ENCODE results near the gene GSTO2. TPM values are rescaled to one million over a fixed set of nuclear protein-coding genes. Genes with fewer than 3 reads are reported as not detected.

The GSTO2 gene
- total and polyA plus RNA-seq, 12 donors: 0.25 to 1.6 (median 0.94) TPM

DNA sequence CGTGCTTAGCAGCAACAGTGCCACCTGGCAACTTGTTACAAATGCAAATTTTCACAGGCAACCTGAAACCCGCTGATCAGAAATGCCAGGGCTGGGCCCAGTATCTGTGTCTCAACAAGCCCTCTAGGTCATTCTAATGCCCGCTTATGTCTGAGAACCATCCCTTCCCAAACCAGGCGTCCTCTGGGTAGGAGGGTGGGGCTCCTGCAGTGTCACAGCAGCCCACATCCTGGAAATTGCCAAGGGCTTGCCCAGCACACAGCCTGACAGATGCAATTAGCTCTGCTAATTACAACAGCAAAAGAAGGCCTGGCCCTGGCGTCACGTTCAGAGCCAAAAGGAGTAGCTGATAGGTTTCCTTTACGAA, 53.4 kb downstream of the GSTO2 start:
- 33 to 42% methylated on average over 7 of the region's 7 CpGs for WGBS, 2 donors
- no peaks in the 10 kb centered on the region for H3K9me3 ChIP-seq
- no peaks in the 10 kb centered on the region for H3K27me3 ChIP-seq
- TF ChIP-seq, protein P1, sequence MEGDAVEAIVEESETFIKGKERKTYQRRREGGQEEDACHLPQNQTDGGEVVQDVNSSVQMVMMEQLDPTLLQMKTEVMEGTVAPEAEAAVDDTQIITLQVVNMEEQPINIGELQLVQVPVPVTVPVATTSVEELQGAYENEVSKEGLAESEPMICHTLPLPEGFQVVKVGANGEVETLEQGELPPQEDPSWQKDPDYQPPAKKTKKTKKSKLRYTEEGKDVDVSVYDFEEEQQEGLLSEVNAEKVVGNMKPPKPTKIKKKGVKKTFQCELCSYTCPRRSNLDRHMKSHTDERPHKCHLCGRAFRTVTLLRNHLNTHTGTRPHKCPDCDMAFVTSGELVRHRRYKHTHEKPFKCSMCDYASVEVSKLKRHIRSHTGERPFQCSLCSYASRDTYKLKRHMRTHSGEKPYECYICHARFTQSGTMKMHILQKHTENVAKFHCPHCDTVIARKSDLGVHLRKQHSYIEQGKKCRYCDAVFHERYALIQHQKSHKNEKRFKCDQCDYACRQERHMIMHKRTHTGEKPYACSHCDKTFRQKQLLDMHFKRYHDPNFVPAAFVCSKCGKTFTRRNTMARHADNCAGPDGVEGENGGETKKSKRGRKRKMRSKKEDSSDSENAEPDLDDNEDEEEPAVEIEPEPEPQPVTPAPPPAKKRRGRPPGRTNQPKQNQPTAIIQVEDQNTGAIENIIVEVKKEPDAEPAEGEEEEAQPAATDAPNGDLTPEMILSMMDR (IDR thresholded peaks at IDR 0.05): no peak
- no peak overlapping the region for H3K4me3 ChIP-seq
- peak in 5 of 8 donors; percentile 6 to 72 (median 44) for ATAC-seq
- peak overlapping the region; percentile 38 to 100 (median 96) for H3K27ac ChIP-seq
- peaks cover 0 to 17% (median 0%) of the 10 kb centered on the region in 9 donors for H3K36me3 ChIP-seq
- DNase-seq: no peak
- peaks cover 79 to 100% (median 100%) of the 10 kb centered on the region in 9 donors for H3K4me1 ChIP-seq
- intact Hi-C loops (cut with DNase I): loop anchor here in 1 of 10 donors (10.0 kb wide), 1 partner anchor 428 kb away; no protein-coding TSS in a partner anchor

DNA sequence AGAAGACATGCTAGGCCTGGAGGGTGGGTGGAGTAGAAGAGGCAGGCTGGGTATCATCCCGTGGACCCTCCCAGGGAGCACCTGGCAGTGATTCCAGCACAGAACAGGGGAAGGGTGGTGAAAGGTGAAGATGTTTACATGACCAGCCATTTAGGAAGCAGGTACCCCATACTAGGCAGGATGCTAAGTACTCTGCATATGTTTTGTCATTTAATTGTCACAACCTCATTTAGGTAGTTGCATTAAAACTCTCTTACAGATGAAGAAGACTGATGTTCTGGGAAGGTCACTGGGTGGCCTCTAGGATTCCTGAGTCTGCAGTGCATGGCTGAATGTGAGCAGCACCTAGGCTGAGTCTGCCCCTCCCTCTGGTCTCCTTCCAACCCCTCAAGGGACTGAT, 54.1 kb downstream of the GSTO2 start:
- Histone ChIP-seq H3K27ac (peak overlapping the region in 9 of 10 donors; percentile 79 to 100 (median 99)), H3K4me1 (peaks cover 80 to 100% (median 100%) of the 10 kb centered on the region in 9 donors), H3K36me3 (peaks cover 0 to 13% (median 0%) of the 10 kb centered on the region in 9 donors), H3K4me3 (no peak overlapping the region), H3K27me3 (no peaks in the 10 kb centered on the region), H3K9me3 (no peaks in the 10 kb centered on the region)
- WGBS, 2 donors: 74 to 78% methylated on average over 1 of the region's 1 CpG
- ATAC-seq (no peak), DNase-seq (no peak)
- intact Hi-C loops (cut with DNase I): loop anchor here in 1 of 10 donors (10.0 kb wide), 1 partner anchor 428 kb away; no protein-coding TSS in a partner anchor
- TF ChIP-seq, protein P1 (IDR thresholded peaks at IDR 0.05): no peak

DNA sequence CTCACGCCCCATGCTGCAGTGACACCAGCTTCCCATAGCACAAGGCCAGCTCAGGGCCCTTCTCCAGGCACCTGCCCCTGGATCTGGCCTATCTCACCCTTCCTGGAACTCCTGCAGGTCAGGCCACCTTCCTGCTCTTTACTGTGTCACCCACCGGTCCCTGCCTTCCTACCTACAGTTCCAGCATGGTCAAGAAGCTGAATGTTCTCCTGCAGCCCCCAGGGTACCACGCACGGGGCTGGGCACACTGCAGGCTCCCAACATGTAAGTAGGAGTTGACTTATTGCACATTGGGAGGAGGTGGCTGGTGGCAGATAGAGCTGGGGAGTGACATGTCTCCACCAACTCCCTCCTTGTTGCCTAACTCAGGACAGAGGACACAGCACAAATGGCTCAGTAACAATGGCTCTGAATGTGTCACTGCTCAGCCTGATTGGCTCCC, 54.8 kb downstream of the GSTO2 start:
- no peak for ATAC-seq

DNA sequence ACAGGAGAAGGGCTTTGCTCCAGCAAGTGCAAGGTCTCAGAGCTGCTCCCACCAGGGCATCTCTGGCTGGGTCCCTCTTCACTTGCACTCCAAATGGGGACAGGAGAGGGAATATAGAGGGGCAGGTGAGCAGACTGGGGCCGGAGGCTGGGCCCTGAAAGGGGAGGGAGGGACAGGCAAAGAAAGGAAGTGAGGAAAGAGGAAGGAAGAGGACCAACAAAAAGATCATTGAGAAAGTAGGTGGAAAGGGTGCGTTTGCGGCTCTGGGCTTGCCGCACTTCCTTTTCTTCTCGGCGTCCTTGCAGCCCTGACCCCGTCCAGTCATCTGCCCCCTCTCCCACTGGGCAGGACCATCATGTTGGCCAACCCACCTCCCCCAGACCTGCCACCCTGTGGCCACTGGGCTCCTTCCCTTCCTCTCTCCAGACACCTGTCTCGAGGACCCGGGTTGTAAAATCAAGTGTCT, 55.3 kb downstream of the GSTO2 start:
- TF ChIP-seq, protein P1 (IDR thresholded peaks at IDR 0.05): peak in 2 of 9 donors; percentile 5 to 15
- Histone ChIP-seq H3K4me1 (peaks cover 75 to 100% (median 100%) of the 10 kb centered on the region in 9 donors), H3K27ac (peak overlapping the region in 9 of 10 donors; percentile 79 to 100 (median 99)), H3K4me3 (peak overlapping the region in 1 of 10 donors; percentile 7), H3K36me3 (peaks cover 0 to 4% (median 0%) of the 10 kb centered on the region in 9 donors), H3K9me3 (no peaks in the 10 kb centered on the region), H3K27me3 (no peaks in the 10 kb centered on the region)
- ATAC-seq (no peak), DNase-seq (no peak)
- 69 to 75% methylated on average over 9 of the region's 9 CpGs for WGBS, 2 donors
- intact Hi-C loops (cut with DNase I): loop anchor here in 1 of 10 donors (10.0 kb wide), 1 partner anchor 429 kb away; no protein-coding TSS in a partner anchor

More for the DNA sequence above, 54.8 kb downstream of the GSTO2 start:
- peaks cover 0 to 6% (median 0%) of the 10 kb centered on the region in 9 donors for H3K36me3 ChIP-seq
- no peaks in the 10 kb centered on the region for H3K27me3 ChIP-seq
- H3K4me3 ChIP-seq: no peak overlapping the region
- H3K27ac ChIP-seq: peak overlapping the region in 9 of 10 donors; percentile 79 to 100 (median 99)
- no peaks in the 10 kb centered on the region for H3K9me3 ChIP-seq
- intact Hi-C loops (cut with DNase I): loop anchor here in 1 of 10 donors (10.0 kb wide), 1 partner anchor 429 kb away; no protein-coding TSS in a partner anchor
- TF ChIP-seq, protein P1 (IDR thresholded peaks at IDR 0.05): no peak
- 90 to 97% methylated on average over 4 of the region's 4 CpGs for WGBS, 2 donors
- peaks cover 77 to 100% (median 100%) of the 10 kb centered on the region in 9 donors for H3K4me1 ChIP-seq
- no peak for DNase-seq
